Measurements from ENCODE around the gene LRIT2.

DNA sequence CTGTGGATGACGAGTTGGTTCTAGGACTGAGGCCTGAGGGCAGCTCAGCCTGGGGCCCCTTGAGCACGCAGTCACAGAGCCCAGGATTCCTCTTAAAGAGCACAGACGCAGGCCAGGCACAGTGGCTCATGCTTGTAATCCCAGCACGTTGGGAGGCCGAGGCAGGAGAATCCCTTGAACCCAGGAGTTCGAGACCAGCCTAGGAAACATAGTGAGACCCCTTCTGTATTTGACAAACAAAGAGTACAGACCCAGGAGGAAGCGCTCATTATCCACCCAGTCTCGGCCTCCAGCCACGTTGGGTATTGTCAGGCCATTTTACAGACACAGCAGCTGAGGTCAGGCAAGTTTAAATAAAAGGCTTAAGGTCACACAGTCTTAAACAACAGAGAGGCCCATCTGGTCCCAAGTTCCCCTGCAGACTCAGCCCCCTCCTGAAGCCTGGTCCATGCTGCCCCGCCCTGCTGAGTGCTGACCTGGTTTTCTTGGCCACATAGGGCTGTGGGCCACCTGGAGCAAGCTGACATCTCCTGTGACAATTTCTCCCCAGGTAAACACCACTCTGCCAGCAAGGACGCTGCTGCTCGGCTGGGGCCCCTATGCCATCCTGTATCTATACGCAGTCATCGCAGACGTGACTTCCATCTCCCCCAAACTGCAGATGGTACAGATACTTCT is 32.1 kb upstream of the LRIT2 start:
- TF ChIP-seq, protein P1, sequence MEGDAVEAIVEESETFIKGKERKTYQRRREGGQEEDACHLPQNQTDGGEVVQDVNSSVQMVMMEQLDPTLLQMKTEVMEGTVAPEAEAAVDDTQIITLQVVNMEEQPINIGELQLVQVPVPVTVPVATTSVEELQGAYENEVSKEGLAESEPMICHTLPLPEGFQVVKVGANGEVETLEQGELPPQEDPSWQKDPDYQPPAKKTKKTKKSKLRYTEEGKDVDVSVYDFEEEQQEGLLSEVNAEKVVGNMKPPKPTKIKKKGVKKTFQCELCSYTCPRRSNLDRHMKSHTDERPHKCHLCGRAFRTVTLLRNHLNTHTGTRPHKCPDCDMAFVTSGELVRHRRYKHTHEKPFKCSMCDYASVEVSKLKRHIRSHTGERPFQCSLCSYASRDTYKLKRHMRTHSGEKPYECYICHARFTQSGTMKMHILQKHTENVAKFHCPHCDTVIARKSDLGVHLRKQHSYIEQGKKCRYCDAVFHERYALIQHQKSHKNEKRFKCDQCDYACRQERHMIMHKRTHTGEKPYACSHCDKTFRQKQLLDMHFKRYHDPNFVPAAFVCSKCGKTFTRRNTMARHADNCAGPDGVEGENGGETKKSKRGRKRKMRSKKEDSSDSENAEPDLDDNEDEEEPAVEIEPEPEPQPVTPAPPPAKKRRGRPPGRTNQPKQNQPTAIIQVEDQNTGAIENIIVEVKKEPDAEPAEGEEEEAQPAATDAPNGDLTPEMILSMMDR (IDR thresholded peaks at IDR 0.05), result no peak
- no peak for TF ChIP-seq POLR2A (IDR thresholded peaks at IDR 0.05)

All from uterus (tissue), 2 donors.